ENCODE measurements around the gene RGS9. TPM values are rescaled to one million over a fixed set of nuclear protein-coding genes. Genes with fewer than 3 reads are reported as not detected.

Gene RGS9
- total and polyA plus RNA-seq, 2 of the 13 experiments (the other 11 are each of a cell fraction or from before 2014, with no cell fraction given), result 0.44 to 0.74 TPM

DNA sequence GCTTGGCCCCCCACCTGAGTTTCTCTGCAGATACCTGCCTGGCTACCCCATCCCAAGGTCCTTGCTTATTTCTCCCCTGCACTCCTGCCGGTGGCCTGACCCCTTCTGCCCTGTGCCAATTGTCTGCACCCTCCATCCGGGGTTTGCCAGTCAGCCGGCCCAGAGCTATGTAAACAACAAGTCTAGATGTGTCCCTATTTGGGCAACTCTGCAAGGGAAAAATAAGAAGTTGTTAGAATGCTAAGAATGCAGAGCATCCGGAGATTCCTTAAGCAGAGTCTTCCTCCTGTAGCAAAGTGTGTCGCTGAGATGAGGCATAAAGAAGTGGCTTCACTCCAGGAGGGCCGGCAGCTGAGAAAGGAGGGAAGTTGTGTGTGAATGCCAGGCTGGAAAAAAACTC is 46.6 kb downstream of the RGS9 start (continued):
- TF ChIP-seq, protein P1, sequence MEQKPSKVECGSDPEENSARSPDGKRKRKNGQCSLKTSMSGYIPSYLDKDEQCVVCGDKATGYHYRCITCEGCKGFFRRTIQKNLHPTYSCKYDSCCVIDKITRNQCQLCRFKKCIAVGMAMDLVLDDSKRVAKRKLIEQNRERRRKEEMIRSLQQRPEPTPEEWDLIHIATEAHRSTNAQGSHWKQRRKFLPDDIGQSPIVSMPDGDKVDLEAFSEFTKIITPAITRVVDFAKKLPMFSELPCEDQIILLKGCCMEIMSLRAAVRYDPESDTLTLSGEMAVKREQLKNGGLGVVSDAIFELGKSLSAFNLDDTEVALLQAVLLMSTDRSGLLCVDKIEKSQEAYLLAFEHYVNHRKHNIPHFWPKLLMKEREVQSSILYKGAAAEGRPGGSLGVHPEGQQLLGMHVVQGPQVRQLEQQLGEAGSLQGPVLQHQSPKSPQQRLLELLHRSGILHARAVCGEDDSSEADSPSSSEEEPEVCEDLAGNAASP (CRISPR knock-in tag; IDR thresholded peaks at IDR 0.05; ENCODE audit: borderline replicate concordance), result no peak
- TF ChIP-seq FOXM1 (CRISPR knock-in tag; IDR thresholded peaks at IDR 0.05) (no peak), RCOR2 (CRISPR knock-in tag; IDR thresholded peaks at IDR 0.05) (no peak), ZFP41 (CRISPR knock-in tag; IDR thresholded peaks at IDR 0.05; ENCODE audit: borderline replicate concordance) (no peak), ZNF558 (CRISPR knock-in tag; IDR thresholded peaks at IDR 0.05; ENCODE audit: borderline replicate concordance) (no peak), ZNF326 (CRISPR knock-in tag; IDR thresholded peaks at IDR 0.05; ENCODE audit: borderline replicate concordance) (no peak), TRIM24 (CRISPR knock-in tag; IDR thresholded peaks at IDR 0.05) (no peak)
- TF ChIP-seq, protein P2, sequence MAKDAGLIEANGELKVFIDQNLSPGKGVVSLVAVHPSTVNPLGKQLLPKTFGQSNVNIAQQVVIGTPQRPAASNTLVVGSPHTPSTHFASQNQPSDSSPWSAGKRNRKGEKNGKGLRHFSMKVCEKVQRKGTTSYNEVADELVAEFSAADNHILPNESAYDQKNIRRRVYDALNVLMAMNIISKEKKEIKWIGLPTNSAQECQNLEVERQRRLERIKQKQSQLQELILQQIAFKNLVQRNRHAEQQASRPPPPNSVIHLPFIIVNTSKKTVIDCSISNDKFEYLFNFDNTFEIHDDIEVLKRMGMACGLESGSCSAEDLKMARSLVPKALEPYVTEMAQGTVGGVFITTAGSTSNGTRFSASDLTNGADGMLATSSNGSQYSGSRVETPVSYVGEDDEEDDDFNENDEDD (CRISPR knock-in tag; IDR thresholded peaks at IDR 0.05; ENCODE audit: borderline replicate concordance), result no peak

GRCh38 chr17:65184235-65184959 is 47.2 kb downstream of the RGS9 start:
- Histone ChIP-seq H3K9me3 (ENCODE audit: low read length) (no peaks in the 10 kb centered on the region), H3K4me1 (ENCODE audit: insufficient read depth, low read length) (no peaks in the 10 kb centered on the region), H3K4me3 (replicated peaks in 1 of 3; ENCODE audit: insufficient read depth in 1 of 3, low read depth in 2 of 3, low read length in 3 of 3) (no peak overlapping the region), H3K79me2 (ENCODE audit: insufficient read depth, low read length) (no peaks in the 10 kb centered on the region), H3K27me3 (ENCODE audit: control insufficient read depth in 1 of 2, insufficient read depth in 2 of 2, low read length in 2 of 2) (peaks cover 7 to 30% of the 10 kb centered on the region in 2 experiments; a peak in 4 of 5 replicates), H3K4me2 (ENCODE audit: low read depth, low read length) (no peak overlapping the region), H3K36me3 (replicated peaks in 1 of 2; ENCODE audit: control insufficient read depth in 1 of 2, insufficient read depth in 2 of 2, low read length in 2 of 2) (no peaks in the 10 kb centered on the region), H3K9ac (ENCODE audit: insufficient read depth, low read depth, low read length) (no peak overlapping the region), H3K27ac (ENCODE audit: extremely low read length, insufficient read depth, low read length) (no peak overlapping the region), H4K20me1 (ENCODE audit: insufficient read depth, low read length) (no peaks in the 10 kb centered on the region), H2AFZ (ENCODE audit: low read length) (no peak overlapping the region)
- DNase-seq (ENCODE audit: low spot score) (no peak), ATAC-seq (no peak), FAIRE-seq (no peak)
- BruUV-seq (replicated peaks), result no TSS peak
- in situ Hi-C loops (cut with HindIII; ENCODE audit: extremely low pct_ligation_motif_present, low pct_unique_long_range_greater_than_20kb), result no loop called here
- CTCF ChIA-PET (ENCODE audit: low intra/inter-chr PET ratio, low total read pairs), result no interaction called here
- 12% methylated on average over 5 of the region's 5 CpGs for WGBS (ENCODE audit: low lambda C conversion rate)
- POLR2A ChIA-PET, result no interaction called here
- intact Hi-C loops (cut with micrococcal nuclease; ENCODE audit: unreplicated experiment), result no loop called here
- no peak for TF ChIP-seq ASH2L (IDR thresholded peaks at IDR 0.05; ENCODE audit: insufficient read length, low read depth, low read length)
- no peak for TF ChIP-seq PTBP1 (IDR thresholded peaks at IDR 0.05; ENCODE audit: low read depth, low read length, poor library complexity, severe bottlenecking)
- TF ChIP-seq SETDB1 (CRISPR knock-in tag; IDR thresholded peaks at IDR 0.05; ENCODE audit: borderline replicate concordance), result no peak
- TF ChIP-seq KDM6A (CRISPR knock-in tag; IDR thresholded peaks at IDR 0.05; ENCODE audit: low read depth), result no peak
- TF ChIP-seq KLF16 (CRISPR knock-in tag; IDR thresholded peaks at IDR 0.05), result no peak
- TF ChIP-seq GFI1 (CRISPR knock-in tag; IDR thresholded peaks at IDR 0.05; ENCODE audit: borderline replicate concordance), result no peak
- TF ChIP-seq ZNF737 (CRISPR knock-in tag; IDR thresholded peaks at IDR 0.05; ENCODE audit: borderline replicate concordance), result no peak
- TF ChIP-seq TERF1 (CRISPR knock-in tag; IDR thresholded peaks at IDR 0.05), result no peak

All from HepG2 (cell line).